ENCODE measurements around the gene ZNF764.
A peak's percentile ranks its signal among the peaks of the same experiment; 100 is the strongest.

The ZNF764 gene

GRCh38 chr16:30570636-30571444 is 12.7 kb upstream of the ZNF764 start:
- DNase-seq (ENCODE audit: low read depth) = no peak

DNA sequence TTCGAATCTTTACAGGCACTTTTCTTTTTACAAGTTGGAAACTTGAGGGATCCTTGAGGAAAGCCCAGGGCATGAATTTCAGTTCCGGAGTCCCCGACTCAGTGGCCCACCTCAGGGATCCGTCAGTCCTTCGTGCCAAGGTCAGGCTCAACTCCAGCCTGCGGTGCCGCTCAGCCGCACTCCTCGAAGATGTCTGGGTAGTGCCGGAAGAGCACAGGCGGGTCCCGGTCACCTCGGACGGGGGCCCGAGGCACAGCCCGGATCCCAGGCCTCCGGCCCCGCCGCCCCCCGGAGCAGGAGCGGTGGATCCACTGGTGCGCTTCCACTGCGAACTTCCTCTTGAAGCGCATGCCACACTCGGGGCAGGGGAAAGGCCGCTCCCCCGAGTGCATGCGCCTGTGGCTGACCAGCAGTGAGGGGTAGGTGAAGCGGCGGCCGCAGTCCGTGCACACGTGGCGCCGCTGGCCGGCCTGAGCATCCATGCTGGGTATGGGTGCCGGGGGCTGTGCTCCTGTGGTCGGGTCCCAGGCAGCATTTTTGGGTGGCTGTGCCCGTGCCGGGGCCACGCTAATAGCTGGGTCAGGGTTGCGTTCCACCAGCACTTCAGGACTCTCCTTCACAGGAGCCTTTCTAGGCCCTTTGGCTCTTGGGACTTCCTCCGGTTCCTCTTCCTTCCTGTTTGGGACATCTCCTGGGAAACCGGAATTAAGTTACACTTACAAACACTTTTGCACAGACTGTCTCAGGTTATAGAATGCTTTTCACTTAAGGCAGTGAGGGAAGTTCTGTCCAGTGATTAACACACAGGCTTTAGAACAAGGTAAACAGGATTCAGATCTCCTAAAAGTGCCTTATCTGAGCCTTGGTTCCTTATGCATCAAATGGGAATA is 11.8 kb upstream of the ZNF764 start:
- DNase-seq (ENCODE audit: low read depth) = no peak

- DNase-seq (ENCODE audit: low read depth) = no peak
Observed at GRCh38 chr16:30569281-30569680, 11.1 kb upstream of the ZNF764 start.

GRCh38 chr16:30567991-30568638 is 9.9 kb upstream of the ZNF764 start:
- DNase-seq (ENCODE audit: low read depth) = no peak

GRCh38 chr16:30567160-30567990 is 9.2 kb upstream of the ZNF764 start:
- DNase-seq (ENCODE audit: low read depth) = peak; percentile 54

DNA sequence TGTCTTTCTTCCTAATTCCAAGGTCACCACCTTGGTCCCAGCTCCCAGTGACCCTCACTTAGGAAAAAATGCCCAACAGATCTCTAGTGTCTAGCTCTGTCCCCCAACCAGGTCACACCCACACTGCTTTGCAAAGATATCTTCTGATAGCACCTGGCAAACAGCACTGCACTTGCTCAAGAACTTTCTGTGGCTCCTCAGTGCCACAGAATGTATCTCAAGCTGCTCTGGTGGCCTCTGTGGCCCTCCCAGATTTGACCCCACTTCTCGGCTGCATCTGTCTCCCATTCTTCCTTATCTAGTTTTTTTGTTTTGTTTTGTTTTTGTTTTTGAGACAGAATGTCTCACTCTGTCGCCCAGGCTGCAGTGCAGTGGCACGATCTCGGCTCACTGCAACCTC is 8.4 kb upstream of the ZNF764 start:
- DNase-seq (ENCODE audit: low read depth) = no peak

DNA sequence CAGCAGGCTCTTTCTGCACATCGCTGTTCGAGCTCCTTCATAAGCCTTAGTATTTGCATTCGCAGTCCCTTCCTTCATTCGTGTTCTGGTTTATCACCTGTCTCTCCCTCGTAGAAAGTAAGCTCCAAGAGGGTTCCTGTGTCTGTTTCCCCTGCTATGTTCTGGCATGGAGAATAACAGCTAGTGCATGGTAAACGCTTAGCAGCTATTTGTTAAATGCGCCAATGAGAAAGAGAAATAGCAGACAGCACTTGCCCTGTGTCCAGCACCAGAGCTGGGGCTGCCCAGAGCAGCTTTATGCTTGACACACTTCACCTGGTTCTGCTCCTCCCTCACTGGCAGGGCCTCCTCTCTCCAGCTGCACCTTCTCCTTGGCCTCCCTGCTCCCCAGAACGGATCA is 7.8 kb upstream of the ZNF764 start:
- DNase-seq (ENCODE audit: low read depth) = no peak

DNA sequence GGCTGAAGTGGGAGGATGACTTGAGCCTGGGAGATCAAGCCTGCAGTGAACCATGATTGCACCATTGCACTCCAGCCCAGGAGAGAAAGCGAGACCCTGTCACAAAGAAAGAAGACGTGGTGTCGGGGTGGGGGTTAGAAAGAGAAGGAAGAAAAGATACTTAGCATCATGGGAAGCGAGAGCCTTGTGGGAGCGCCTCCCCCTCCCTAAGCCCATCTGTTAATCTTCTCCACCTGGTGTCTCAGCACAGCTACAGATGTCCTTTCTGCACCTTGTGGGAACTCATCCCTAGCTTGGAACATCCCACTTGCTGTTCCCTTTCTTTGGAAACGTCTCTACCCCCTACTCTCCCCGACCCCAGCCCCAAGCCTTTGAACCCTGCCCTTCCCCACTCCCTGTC is 7.4 kb upstream of the ZNF764 start:
- no peak for DNase-seq (ENCODE audit: low read depth)

DNA sequence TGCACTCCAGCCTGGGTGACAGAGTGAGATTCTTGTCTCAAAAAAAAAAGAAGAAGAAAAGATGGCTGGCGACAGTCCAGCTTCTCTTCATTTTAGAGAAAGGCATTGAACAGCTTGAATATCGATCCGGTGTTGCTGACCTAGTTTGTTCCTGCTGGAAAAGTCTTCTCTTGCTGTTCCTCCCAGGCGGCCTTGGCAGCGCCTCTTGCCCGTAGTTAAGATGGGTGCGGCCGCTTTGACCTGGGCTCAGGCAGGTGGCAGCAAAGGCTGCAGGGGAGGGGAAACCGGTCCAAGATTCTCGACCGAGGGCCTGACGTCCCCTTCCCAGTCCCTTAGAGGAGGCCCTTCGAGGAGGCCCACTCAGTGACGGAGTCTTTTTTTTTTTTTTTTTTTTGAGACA is 3.8 kb upstream of the ZNF764 start:
- DNase-seq (ENCODE audit: low read depth) = no peak

DNA sequence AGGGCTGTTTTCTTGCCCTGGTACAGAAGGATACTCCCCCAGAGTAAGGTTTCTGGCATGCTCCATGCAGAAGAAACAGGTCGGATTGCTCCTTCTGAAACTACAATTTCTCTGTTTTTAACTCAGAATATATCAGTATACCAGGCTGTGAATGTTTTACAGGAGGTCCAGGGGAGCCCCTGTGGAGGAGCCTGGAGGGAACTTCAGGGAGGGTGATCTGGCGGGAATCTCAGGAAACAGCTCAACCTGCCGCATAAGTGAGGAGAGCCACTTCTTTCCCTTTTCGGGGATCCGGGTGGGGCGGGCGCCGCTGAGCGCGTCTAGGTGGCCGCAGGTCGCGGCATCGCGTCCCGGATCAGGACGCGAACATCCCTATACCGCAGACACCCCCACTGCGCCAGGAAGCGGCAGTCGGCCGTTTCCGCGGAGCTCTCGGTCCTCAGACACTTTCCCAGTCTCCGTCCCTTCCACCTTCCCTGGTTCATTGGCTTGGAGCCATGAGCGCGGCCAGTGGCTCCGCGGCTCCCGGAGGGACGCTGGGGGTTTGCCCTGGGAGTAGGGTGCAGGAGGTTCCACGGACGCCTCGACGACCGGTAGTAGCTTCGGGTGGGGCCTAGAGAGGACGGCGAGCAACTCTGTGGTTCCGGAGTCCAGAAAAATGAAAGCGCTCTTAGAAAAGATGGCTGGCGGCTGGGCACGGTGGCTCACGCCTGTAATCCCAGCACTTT is 3.1 kb upstream of the ZNF764 start:
- no peak for DNase-seq (ENCODE audit: low read depth)

DNA sequence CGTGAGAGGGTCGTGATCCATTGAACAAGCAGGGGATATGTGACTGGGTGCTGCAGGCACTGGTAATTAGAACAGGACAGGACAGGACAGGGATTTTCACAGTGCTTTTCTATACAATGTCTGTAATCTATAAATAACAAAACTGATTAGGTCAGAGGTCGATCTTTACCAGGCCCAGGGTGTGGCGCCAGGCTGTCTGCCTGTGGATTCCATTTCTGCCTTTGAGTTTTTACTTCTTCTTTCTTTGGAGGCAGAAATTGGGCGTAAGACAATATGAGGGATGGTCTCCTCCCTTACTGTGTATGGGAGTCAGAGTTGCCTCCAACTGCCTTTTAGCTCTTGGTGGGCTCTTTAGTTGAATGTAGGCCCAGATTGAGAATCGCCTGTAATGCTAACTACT is 1.5 kb upstream of the ZNF764 start:
- DNase-seq (ENCODE audit: low read depth) = no peak

DNA sequence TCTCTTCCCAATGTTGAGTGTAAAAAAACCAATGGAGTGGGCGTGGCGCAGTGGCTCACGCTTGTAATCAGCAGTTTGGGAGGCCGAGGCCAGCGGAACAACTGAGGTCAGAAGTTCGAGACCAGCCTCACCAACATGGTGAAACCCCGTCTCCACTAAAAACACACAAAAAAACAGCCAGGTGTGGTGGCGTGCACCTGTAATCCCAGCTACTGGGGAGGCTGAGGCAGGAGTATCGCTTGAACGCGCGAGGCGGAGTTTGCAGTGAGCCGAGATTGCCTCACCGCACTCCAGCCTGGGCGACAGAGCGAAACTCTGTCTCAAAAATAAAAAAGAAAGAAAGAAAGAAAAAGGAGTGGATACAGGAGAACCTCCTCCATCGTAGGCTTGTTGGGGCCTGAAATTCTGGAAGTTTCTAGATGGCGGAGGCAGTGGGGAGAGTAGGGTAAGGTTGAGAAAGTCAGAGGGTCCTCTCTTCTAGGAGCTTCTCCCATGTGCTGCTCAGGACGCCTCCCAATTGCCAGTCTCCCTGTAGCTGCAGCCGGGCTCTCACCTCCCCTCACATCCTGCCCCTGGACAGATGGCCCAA is 709 bp upstream of the ZNF764 start:
- DNase-seq (ENCODE audit: low read depth) = no peak

- DNase-seq (ENCODE audit: low read depth) = no peak
Observed at GRCh38 chr16:30557707-30557956, 542 bp downstream of the ZNF764 start.

- DNase-seq (ENCODE audit: low read depth) = no peak
Observed at GRCh38 chr16:30556125-30556473, 2.1 kb downstream of the ZNF764 start.

DNA sequence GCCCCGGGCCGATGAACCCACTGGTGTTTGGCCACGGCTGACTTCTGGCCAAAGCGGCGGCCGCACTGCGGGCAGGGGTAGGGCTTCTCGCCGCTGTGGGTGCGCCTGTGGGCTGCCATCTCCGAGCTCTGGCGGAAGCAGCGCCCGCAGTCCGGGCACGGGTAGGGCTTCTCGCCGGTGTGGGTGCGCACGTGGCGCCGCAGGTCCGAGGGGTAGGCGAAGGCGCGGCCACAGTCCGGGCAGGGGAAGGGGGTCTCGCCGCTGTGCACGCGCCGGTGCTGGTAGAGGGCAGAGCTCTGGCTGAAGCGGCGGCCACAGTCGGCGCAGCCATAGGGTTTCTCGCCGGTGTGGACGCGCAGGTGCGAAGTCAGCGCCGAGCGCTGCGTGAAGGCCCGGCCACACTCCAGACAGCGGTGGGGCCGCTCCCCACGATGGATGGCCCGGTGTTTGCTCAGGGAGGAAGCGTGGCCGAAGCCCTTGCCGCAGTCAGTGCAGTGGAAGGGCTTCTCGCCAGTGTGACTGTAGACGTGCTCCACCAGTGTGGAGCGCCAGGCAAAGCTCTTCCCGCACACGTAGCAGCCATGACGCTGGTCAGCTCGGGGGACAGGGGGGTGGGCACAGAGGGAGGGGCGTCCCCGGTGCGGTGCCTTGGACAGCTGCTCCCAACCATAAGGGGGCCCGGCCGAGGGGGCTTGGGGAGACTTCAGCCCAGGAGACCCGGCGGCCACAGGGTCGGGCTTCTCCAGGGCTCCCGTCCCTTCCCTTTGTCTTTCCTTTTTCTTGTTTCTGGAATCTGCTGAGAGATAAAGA is 2.7 kb downstream of the ZNF764 start:
- no peak for DNase-seq (ENCODE audit: low read depth)

DNA sequence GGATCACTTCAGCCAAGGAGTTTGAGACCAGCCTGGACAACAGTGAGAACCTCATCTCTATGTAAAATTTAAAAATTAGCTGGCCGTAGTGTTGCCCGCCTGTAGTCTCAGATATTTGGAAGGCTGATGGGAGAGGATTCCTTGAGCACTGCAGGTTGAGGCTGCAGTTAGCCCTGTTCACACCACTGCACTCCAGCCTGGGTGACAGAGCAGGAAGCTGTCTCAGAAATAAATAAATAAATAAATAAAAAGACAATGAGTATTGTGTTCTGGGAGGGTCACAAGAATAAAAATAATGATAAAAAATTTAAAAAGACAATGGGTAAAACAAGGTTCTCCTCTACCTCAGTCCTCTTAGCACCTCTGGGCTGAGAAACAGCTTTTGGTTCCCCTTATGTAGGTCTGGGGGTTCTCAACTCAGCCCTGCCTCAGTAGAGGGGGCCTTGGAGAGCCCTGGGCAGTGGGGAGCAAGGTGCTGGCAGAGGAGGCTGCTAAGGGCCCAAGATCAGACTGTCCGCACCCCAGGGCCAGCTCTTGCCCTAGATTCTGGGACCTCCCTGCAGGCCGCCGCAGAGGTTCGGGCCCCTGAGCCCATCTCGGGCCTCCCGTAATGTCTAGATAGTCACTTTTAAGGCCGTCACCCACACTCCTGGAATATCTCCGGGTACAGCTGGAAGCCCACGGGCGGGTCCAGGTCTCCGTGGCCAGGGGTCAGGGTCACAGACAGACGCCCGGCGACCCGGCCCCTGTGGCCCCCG is 3.4 kb downstream of the ZNF764 start:
- DNase-seq (ENCODE audit: low read depth) = no peak

- DNase-seq (ENCODE audit: low read depth) = no peak
Observed at GRCh38 chr16:30553393-30553899, 4.7 kb downstream of the ZNF764 start.

- no peak for DNase-seq (ENCODE audit: low read depth)
Observed at GRCh38 chr16:30552956-30553355, 5.2 kb downstream of the ZNF764 start.

DNA sequence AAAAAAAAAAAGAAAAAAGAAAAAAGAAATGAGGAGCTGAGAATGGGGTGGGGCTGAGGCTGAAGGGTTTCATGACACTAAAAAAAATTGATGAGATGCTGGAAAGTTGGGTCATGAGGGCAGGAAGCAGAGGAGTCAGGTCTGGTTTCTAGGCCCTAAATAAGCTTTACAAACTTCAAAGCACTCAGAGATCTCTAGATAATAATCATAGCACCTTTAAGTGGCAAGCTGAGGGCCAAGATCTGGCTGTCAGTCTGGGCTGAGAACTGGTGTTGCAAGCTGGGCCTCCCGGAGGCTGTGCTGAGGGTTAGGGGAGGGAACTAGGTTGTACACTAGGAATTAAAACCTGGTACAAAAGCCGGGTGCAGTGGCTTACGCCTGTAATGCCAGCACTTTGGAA is 6.4 kb downstream of the ZNF764 start:
- DNase-seq (ENCODE audit: low read depth) = peak; percentile 62

All from activated T-cell treated with anti-CD3 and anti-CD28 coated beads for 24 hours (primary cell).